MCF 10A (cell line): ENCODE data around the gene CRYM. TPM values are rescaled to one million over a fixed set of nuclear protein-coding genes. Genes with fewer than 3 reads are reported as not detected.

Source experiments
- BruUV-seq: library from RNA; stranded (reverse); fragments of 400-500 nt; replicated peaks from 2 replicates; lab custom pipeline; 2021; lab: Mats Ljungman, UMichigan
- CTCF ChIA-PET: fragments of 300-600 bp; sonication (Branson Sonifier 250); formaldehyde crosslinking; extraction: SDS; loops from one replicate; lab custom pipeline; 2021; ENCODE audit warnings: antibody characterized with exemption, inconsistent platforms; lab: Yijun Ruan, JAX
- POLR2A ChIA-PET: fragments of 300-600, 350-650 bp; sonication (Branson Sonifier 250); formaldehyde crosslinking; extraction: SDS; loops from one replicate; lab custom pipeline; 2020; ENCODE audit warnings: antibody characterized with exemption, inconsistent platforms; lab: Yijun Ruan, JAX
- DNase-seq: peaks from one replicate; pipeline ENCODE4 v3.0.0-alpha.2; 2018; ENCODE audit not compliant: unreplicated experiment
- H3K27ac Mint-ChIP-seq: one replicate; pipeline ENCODE4 v1.8.0; 2022; ENCODE audit warnings: mild to moderate bottlenecking, low read depth, mixed read lengths; ENCODE audit not compliant: unreplicated experiment
- H3K27me3 Mint-ChIP-seq: one replicate; pipeline ENCODE4 v1.8.0; 2022; ENCODE audit warnings: mixed read lengths; ENCODE audit not compliant: insufficient read depth, unreplicated experiment
- H3K36me3 Mint-ChIP-seq: one replicate; pipeline ENCODE4 v1.8.0; 2022; ENCODE audit warnings: mild to moderate bottlenecking, moderate library complexity, mixed read lengths; ENCODE audit not compliant: insufficient read depth, unreplicated experiment
- H3K4me1 Mint-ChIP-seq: one replicate; pipeline ENCODE4 v1.8.0; 2022; ENCODE audit warnings: mixed read lengths; ENCODE audit not compliant: insufficient read depth, unreplicated experiment
- H3K4me3 Mint-ChIP-seq: one replicate; pipeline ENCODE4 v1.8.0; 2022; ENCODE audit warnings: mild to moderate bottlenecking, moderate library complexity, mixed read lengths; ENCODE audit not compliant: unreplicated experiment
- H3K9me3 Mint-ChIP-seq: one replicate; pipeline ENCODE4 v1.8.0; 2022; ENCODE audit warnings: mixed read lengths; ENCODE audit not compliant: unreplicated experiment
- CTCF ChIP-seq: fragments of 200-600 bp; IDR thresholded peaks from one replicate; pipeline ENCODE4 v1.8.0; 2022; ENCODE audit warnings: antibody characterized with exemption, mild to moderate bottlenecking; ENCODE audit not compliant: unreplicated experiment
- intact Hi-C: fragments of 100-400 bp; cut with micrococcal nuclease; formaldehyde crosslinking; loops from 2 replicates; pipeline ENCODE4 v1.14.1; 2022
- total RNA-seq: library from RNA; stranded (reverse); gene quantifications from 2 replicates; pipeline ENCODE4 v1.2.3, GENCODE V29; 2022

CRYM gene
- total RNA-seq, 1 experiment from 2014 or later = 1.6 TPM

- Mint-ChIP-seq H3K27ac (no peak overlapping the region), H3K4me3 (peak overlapping the region; percentile 57), H3K9me3 (no peaks in the 10 kb centered on the region), H3K27me3 (peaks cover 17% of the 10 kb centered on the region), H3K4me1 (no peaks in the 10 kb centered on the region), H3K36me3 (no peaks in the 10 kb centered on the region)
- CTCF ChIA-PET = no interaction called here
- POLR2A ChIA-PET = no interaction called here
- intact Hi-C loops = no loop called here
- no peak for TF ChIP-seq CTCF
- BruUV-seq = no TSS peak
- DNase-seq = no peak
Observed at GRCh38 chr16:21284414-21284813, 6.3 kb upstream of the CRYM start.

- peak overlapping the region; percentile 57 for H3K4me3 Mint-ChIP-seq
- H3K27ac Mint-ChIP-seq = no peak overlapping the region
- H3K9me3 Mint-ChIP-seq = no peaks in the 10 kb centered on the region
- no peak for DNase-seq
- no peaks in the 10 kb centered on the region for H3K4me1 Mint-ChIP-seq
- ChIA-PET POLR2A (interaction anchor here (1.0 kb wide), 1 partner anchor 1013 kb away, joined by 3 read pairs; no protein-coding TSS in a partner anchor), CTCF (interaction anchor here (1.1 kb wide), 1 partner anchor 95 kb away, joined by 4 read pairs; no protein-coding TSS in a partner anchor)
- TF ChIP-seq CTCF = no peak
- no peaks in the 10 kb centered on the region for H3K36me3 Mint-ChIP-seq
- no TSS peak for BruUV-seq
- H3K27me3 Mint-ChIP-seq = peaks cover 25% of the 10 kb centered on the region
- intact Hi-C loops = no loop called here
Observed at GRCh38 chr16:21283521-21284289, 5.6 kb upstream of the CRYM start.

- no peak overlapping the region for H3K4me3 Mint-ChIP-seq
- CTCF ChIA-PET = interaction anchor here (0.7 to 2.8 kb wide), 2 partner anchors 16 to 18 kb away, joined by 3 to 12 read pairs; no protein-coding TSS in a partner anchor
- H3K36me3 Mint-ChIP-seq = no peaks in the 10 kb centered on the region
- H3K27ac Mint-ChIP-seq = no peak overlapping the region
- no peak for DNase-seq
- POLR2A ChIA-PET = interaction anchor here (2.2 kb wide), 1 partner anchor 19 kb away, joined by 10 read pairs; no protein-coding TSS in a partner anchor
- peaks cover 43% of the 10 kb centered on the region for H3K27me3 Mint-ChIP-seq
- no peaks in the 10 kb centered on the region for H3K4me1 Mint-ChIP-seq
- no peaks in the 10 kb centered on the region for H3K9me3 Mint-ChIP-seq
- intact Hi-C loops = no loop called here
- BruUV-seq = no TSS peak
- no peak for TF ChIP-seq CTCF
Observed at GRCh38 chr16:21281698-21282389, 3.8 kb upstream of the CRYM start.

GRCh38 chr16:21279501-21279900, 1.4 kb upstream of the CRYM start:
- no peaks in the 10 kb centered on the region for H3K4me1 Mint-ChIP-seq
- TF ChIP-seq CTCF = no peak
- H3K4me3 Mint-ChIP-seq = no peak overlapping the region
- intact Hi-C loops = no loop called here
- ChIA-PET CTCF (interaction anchor here (0.9 to 3.6 kb wide), 8 partner anchors 10 to 481 kb away, joined by 3 to 23 read pairs (median 5); no protein-coding TSS in a partner anchor), POLR2A (interaction anchor here (1.4 to 2.2 kb wide), 2 partner anchors 16 to 22 kb away, joined by 4 to 10 read pairs; no protein-coding TSS in a partner anchor)
- no peaks in the 10 kb centered on the region for H3K36me3 Mint-ChIP-seq
- no peak for DNase-seq
- no TSS peak for BruUV-seq
- no peak overlapping the region for H3K27ac Mint-ChIP-seq
- H3K27me3 Mint-ChIP-seq = peaks cover 61% of the 10 kb centered on the region
- H3K9me3 Mint-ChIP-seq = no peaks in the 10 kb centered on the region
